ENCODE results near the gene TARDBP. TPM values are rescaled to one million over a fixed set of nuclear protein-coding genes. Genes with fewer than 3 reads are reported as not detected.
A peak's percentile ranks its signal among the peaks of the same experiment; 100 is the strongest.

The TARDBP gene
- total RNA-seq, 4 donors from 2014 or later = 118 to 265 (median 172) TPM

DNA sequence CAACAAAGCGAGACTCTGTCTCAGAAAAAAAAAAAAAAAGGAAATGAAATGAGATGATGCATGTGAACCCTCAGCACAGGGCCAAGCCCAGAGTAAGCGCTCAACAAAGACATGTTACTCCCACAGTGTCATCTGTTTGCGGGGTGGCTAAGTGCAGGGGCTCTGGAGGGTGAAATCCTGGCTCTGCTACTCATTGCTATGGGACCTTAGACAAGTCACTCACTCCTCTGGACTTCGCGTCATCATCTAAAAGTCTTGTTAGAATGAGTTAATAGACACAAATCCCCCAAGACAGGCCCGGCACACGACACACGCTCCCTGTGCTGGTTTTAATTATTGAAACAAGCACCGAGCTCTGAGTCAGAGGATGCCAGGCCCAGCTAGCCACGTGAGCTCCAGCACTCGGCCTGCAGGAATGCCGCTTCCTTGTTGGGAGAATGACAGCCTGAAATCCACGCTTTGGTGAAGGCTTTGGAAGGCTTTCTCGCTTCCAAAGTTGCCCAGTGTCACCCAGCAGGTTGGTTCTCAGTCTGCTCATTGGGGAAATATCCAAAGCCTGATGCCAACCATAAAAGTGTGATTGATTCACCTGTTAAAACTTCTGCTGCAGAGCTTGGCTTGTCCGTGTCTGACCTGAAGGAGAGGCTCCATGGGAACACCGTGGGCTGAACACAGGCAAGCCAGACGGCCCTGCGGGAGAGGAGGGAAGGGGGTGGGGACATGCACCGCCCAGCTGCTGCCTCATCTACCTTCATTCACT lies 36.7 kb upstream of the TARDBP start:
- Histone ChIP-seq H3K4me1 (peaks cover 5 to 14% of the 10 kb centered on the region in 2 donors), H3K36me3 (no peaks in the 10 kb centered on the region), H3K4me3 (replicated peaks in 1 of 3) (no peak overlapping the region), H3K27ac (no peak overlapping the region), H3K27me3 (no peaks in the 10 kb centered on the region), H3K9me3 (no peaks in the 10 kb centered on the region)
- 78% methylated on average over 19 of the region's 19 CpGs for WGBS, 2 donors
- TF ChIP-seq, protein P1, sequence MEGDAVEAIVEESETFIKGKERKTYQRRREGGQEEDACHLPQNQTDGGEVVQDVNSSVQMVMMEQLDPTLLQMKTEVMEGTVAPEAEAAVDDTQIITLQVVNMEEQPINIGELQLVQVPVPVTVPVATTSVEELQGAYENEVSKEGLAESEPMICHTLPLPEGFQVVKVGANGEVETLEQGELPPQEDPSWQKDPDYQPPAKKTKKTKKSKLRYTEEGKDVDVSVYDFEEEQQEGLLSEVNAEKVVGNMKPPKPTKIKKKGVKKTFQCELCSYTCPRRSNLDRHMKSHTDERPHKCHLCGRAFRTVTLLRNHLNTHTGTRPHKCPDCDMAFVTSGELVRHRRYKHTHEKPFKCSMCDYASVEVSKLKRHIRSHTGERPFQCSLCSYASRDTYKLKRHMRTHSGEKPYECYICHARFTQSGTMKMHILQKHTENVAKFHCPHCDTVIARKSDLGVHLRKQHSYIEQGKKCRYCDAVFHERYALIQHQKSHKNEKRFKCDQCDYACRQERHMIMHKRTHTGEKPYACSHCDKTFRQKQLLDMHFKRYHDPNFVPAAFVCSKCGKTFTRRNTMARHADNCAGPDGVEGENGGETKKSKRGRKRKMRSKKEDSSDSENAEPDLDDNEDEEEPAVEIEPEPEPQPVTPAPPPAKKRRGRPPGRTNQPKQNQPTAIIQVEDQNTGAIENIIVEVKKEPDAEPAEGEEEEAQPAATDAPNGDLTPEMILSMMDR (IDR thresholded peaks at IDR 0.05) = no peak
- TF ChIP-seq POLR2A (IDR thresholded peaks at IDR 0.05) = no peak
- intact Hi-C loops (cut with DNase I) = no loop called here
- no peak for DNase-seq

DNA sequence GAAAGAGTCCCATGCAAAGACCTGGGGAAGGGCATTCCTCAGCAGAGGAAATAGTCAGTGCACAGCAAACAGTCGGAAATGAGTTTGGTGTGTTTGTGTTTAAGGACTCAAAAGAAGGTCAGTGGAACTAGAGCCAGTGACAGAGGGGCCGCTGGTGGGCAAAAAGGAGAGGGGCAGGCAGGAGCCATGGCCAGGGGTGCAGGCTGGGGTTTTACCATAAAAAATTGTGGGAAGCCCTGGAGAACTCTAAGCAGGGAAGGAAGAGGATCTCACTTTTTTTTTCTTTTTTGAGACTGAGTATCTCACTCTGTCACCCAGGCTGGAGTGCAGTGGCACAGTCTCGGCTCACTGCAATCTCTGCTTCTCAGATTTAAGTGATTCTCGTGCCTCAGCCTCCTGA lies 33.7 kb upstream of the TARDBP start:
- Histone ChIP-seq H3K27ac (no peak overlapping the region), H3K9me3 (no peaks in the 10 kb centered on the region), H3K4me1 (peaks cover 6 to 16% of the 10 kb centered on the region in 2 donors), H3K4me3 (replicated peaks in 1 of 3) (no peak overlapping the region), H3K36me3 (no peaks in the 10 kb centered on the region), H3K27me3 (no peaks in the 10 kb centered on the region)
- intact Hi-C loops (cut with DNase I) = no loop called here
- DNase-seq = no peak
- TF ChIP-seq, protein P1 (IDR thresholded peaks at IDR 0.05) = no peak
- TF ChIP-seq POLR2A (IDR thresholded peaks at IDR 0.05) = no peak
- 49 to 56% methylated on average over 4 of the region's 4 CpGs for WGBS, 2 donors

DNA sequence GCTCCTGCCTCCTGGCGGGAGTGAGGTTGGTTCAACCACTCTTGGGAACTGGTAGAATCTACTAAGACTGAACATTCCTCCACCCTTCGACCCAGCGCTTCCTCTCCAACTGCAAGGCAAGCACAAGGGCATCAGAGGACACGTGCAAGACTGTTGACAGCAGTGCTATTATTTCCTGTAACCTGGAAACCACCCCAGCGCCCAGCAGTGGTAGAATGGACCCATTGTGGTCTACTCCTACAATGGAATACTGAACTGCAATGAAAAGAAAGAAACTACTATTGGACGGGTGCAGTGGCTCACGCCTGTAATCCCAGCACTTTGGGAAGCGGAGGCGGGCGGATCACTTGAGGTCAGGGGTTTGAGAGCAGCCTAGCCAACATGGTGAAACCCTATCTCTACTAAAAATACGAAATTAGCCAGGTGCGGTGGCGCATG lies 33.0 kb upstream of the TARDBP start:
- H3K4me3 ChIP-seq (replicated peaks in 1 of 3) = no peak overlapping the region
- 67 to 70% methylated on average over 13 of the region's 13 CpGs for WGBS, 2 donors
- DNase-seq = peak; percentile 35 to 54
- no peaks in the 10 kb centered on the region for H3K36me3 ChIP-seq
- no peaks in the 10 kb centered on the region for H3K27me3 ChIP-seq
- no peak for TF ChIP-seq POLR2A (IDR thresholded peaks at IDR 0.05)
- TF ChIP-seq, protein P1 (IDR thresholded peaks at IDR 0.05) = no peak
- H3K4me1 ChIP-seq = peaks cover 6 to 16% of the 10 kb centered on the region in 2 donors
- no peaks in the 10 kb centered on the region for H3K9me3 ChIP-seq
- intact Hi-C loops (cut with DNase I) = no loop called here
- H3K27ac ChIP-seq = peak overlapping the region in 2 of 3 donors; percentile 24 to 49

DNA sequence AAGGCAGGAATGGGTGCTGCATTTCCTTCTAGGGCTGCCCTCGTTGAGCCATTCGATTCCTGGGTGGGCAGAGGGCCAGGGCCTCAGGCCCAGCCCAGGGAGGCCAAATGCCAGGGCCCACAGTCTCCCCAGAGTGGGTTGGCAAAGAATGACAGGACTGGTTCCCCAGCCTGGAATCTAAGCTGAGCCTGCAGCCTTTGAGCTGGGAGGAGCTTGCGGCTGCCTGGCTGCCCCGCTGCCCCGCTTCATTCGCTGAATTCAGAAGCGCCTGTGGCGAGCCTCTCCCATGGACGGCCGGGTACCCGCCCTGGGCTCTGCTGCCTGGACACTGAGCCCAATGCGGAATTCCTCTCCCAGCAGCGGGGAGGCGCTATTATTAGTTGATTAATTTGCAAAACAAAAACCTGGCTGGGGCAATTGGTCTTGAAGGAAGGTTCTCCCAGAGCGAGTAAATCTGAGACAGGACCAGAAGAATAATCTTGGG lies 32.3 kb upstream of the TARDBP start:
- Histone ChIP-seq H3K4me1 (peaks cover 6 to 16% of the 10 kb centered on the region in 2 donors), H3K27ac (peak overlapping the region; percentile 49 to 56 (median 51)), H3K9me3 (no peaks in the 10 kb centered on the region), H3K36me3 (no peaks in the 10 kb centered on the region), H3K27me3 (no peaks in the 10 kb centered on the region), H3K4me3 (replicated peaks in 1 of 3) (peak overlapping the region in 1 of 3 donors; percentile 10)
- peak; percentile 95 for DNase-seq
- intact Hi-C loops (cut with DNase I) = no loop called here
- WGBS, 2 donors = 14 to 19% methylated on average over 13 to 14 of the region's 15 CpGs
- TF ChIP-seq, protein P1 (IDR thresholded peaks at IDR 0.05) = peak in 4 of 6 experiments; percentile 49 to 52 (median 51)
- peak in 1 of 2 donors; percentile 48 for TF ChIP-seq POLR2A (IDR thresholded peaks at IDR 0.05)
